Hepatocyte (in vitro differentiated cells): ENCODE results near the gene CRACR2A.

ENCODE experiments used
- CTCF ChIP-seq: fragments of 200-600 bp; sonication (generic); IDR thresholded peaks from 2 replicates; pipeline ENCODE4 v1.5.1; 2016; ENCODE audit warnings: antibody characterized with exemption, mild to moderate bottlenecking; ENCODE audit not compliant: poor library complexity
- EZH2 ChIP-seq: fragments of 200-600 bp; sonication (generic); IDR thresholded peaks from 2 replicates; pipeline ENCODE4 v1.6.1; 2016; ENCODE audit warnings: antibody characterized with exemption, mild to moderate bottlenecking, borderline replicate concordance

DNA sequence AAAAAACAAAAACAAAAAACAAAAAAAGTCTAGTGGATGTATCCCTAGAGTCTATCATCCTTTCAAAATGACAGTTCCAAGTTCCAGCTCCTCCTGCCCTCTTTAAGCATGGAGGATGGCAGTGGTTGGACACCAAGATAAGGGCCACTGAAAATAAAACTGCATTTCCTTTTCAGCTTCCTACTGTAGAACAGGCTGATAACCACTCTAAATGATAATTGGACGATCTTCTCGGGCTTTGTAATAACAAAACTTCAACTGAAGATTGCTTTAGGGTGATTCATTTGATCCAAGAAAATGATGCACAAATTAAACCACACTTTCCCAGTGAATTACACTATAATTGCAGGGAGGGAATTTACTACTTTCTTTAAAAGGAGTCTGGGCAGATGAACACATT is 42.2 kb upstream of the CRACR2A start:
- TF ChIP-seq EZH2 (no peak), CTCF (no peak)
